ENCODE data around the gene HIP1. TPM values are rescaled to one million over a fixed set of nuclear protein-coding genes. Genes with fewer than 3 reads are reported as not detected.
A peak's percentile ranks its signal among the peaks of the same experiment; 100 is the strongest.

HIP1 gene
- total RNA-seq, 1 donor from 2014 or later, result 14.0 TPM

DNA sequence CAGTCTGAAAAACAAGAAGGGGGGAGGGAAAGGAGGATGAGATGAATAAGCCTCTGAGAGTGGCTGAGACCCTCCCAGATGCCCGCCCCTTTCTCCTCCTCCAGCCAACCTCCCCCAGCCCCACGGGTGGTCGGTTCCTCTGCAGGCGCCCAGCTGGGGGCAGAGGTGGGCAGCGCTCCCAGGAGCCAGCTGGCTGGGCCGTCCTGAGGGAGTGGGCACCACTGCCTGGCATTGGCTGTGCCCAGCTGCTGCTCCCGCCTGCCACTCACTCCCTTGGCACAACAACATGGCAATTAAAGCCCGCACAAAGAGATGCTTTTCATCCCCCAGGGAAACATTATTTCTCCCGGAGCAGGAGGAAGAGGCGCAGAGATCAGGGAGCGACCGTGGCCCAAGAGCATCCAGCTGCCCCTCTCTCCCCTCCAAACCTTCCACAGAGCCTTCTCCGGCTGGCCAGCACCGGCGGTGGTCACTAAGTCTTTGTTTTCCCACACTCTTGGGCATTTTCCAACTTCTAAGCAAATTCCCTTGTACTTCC lies 139.4 kb downstream of the HIP1 start:
- Histone ChIP-seq H4K20me1 (ENCODE audit: insufficient read depth, low read length) (no peaks in the 10 kb centered on the region), H3K9ac (ENCODE audit: low read length) (no peak overlapping the region), H3K27me3 (ENCODE audit: insufficient read depth, low read length) (no peaks in the 10 kb centered on the region), H3K4me3 (ENCODE audit: insufficient read depth, low read depth, low read length) (no peak overlapping the region), H3K27ac (ENCODE audit: low read depth, low read length) (no peak overlapping the region), H3K4me2 (ENCODE audit: low read length) (peak overlapping the region; percentile 48), H2AFZ (ENCODE audit: low read depth, low read length) (peak overlapping the region; percentile 38), H3K4me1 (ENCODE audit: insufficient read depth, low read length) (peaks cover 23% of the 10 kb centered on the region), H3K9me3 (ENCODE audit: insufficient read depth, low read depth, low read length) (no peaks in the 10 kb centered on the region), H3K79me2 (ENCODE audit: insufficient read depth, low read length) (no peaks in the 10 kb centered on the region), H3K36me3 (ENCODE audit: insufficient read depth, low read length) (no peaks in the 10 kb centered on the region)
- no peak for FAIRE-seq
- peaks cover 7% of the 10 kb centered on the region for H3K36me3 Mint-ChIP-seq (ENCODE audit: low read depth, unreplicated experiment)
- H3K27ac Mint-ChIP-seq (ENCODE audit: unreplicated experiment), result peak overlapping the region; percentile 62
- H3K9me3 Mint-ChIP-seq (ENCODE audit: unreplicated experiment), result no peaks in the 10 kb centered on the region
- H3K27me3 Mint-ChIP-seq (ENCODE audit: low read depth, unreplicated experiment), result no peaks in the 10 kb centered on the region
- no peak overlapping the region for H3K4me3 Mint-ChIP-seq (ENCODE audit: unreplicated experiment)
- TF ChIP-seq, protein P1, sequence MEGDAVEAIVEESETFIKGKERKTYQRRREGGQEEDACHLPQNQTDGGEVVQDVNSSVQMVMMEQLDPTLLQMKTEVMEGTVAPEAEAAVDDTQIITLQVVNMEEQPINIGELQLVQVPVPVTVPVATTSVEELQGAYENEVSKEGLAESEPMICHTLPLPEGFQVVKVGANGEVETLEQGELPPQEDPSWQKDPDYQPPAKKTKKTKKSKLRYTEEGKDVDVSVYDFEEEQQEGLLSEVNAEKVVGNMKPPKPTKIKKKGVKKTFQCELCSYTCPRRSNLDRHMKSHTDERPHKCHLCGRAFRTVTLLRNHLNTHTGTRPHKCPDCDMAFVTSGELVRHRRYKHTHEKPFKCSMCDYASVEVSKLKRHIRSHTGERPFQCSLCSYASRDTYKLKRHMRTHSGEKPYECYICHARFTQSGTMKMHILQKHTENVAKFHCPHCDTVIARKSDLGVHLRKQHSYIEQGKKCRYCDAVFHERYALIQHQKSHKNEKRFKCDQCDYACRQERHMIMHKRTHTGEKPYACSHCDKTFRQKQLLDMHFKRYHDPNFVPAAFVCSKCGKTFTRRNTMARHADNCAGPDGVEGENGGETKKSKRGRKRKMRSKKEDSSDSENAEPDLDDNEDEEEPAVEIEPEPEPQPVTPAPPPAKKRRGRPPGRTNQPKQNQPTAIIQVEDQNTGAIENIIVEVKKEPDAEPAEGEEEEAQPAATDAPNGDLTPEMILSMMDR (IDR thresholded peaks at IDR 0.05; ENCODE audit: insufficient read depth, low read depth, low read length), result no peak
- TF ChIP-seq EZH2 (IDR thresholded peaks at IDR 0.05; ENCODE audit: insufficient read depth, low read length), result no peak
- DNase-seq (ENCODE audit: low read depth), result no peak
- peaks cover 4% of the 10 kb centered on the region for H3K4me1 Mint-ChIP-seq (ENCODE audit: low read depth, unreplicated experiment)

DNA sequence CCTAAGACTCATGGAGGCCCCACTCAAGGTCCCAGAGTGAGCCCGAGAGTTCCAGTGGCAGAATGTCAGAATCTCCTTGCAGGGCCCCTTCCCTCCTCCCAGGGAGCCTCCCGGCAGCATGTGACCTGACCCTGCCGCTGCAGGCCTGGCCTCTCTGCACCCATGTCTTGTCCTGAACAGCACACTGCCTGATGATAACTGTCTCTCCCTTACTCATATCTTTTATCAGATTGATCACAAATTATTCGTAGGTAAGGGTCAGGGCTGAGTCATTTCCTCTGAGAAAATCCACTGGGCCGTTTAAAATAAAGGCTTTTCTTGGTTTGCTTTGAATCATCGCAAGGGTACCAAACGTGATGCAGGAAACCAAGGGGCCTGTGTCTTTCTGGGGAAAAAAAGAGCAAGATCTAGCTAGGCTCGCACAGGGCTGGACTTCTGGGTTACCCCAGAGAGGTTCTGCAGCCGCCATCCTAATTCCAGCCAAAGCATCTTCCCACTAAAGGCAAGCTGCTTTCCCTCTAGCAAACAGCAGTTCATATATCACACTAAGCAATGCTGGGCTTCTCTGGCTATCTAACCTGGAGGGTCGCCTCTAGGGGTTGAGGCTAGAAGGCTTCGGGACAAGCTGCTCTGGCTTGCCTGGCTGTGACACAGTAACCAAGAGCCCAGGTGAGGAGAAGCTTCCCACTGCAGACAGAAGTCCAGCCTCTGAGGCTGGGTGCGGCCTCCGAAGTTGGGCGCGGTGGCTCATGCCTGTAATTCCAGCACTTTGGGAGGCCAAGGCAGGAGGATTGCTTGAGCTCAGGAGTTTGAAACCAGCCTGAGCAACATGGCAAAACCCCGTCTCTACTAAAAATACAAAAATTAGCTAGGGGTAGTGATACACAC lies 141.8 kb downstream of the HIP1 start:
- no peaks in the 10 kb centered on the region for H3K27me3 Mint-ChIP-seq (ENCODE audit: low read depth, unreplicated experiment)
- no peak for TF ChIP-seq EZH2 (IDR thresholded peaks at IDR 0.05; ENCODE audit: insufficient read depth, low read length)
- TF ChIP-seq, protein P1 (IDR thresholded peaks at IDR 0.05; ENCODE audit: insufficient read depth, low read depth, low read length), result no peak
- DNase-seq (ENCODE audit: low read depth), result peak; percentile 45
- Histone ChIP-seq H3K27me3 (ENCODE audit: insufficient read depth, low read length) (no peaks in the 10 kb centered on the region), H3K27ac (ENCODE audit: low read depth, low read length) (peak overlapping the region; percentile 27), H3K79me2 (ENCODE audit: insufficient read depth, low read length) (no peaks in the 10 kb centered on the region), H3K9me3 (ENCODE audit: insufficient read depth, low read depth, low read length) (no peaks in the 10 kb centered on the region), H3K4me3 (ENCODE audit: insufficient read depth, low read depth, low read length) (no peak overlapping the region), H4K20me1 (ENCODE audit: insufficient read depth, low read length) (no peaks in the 10 kb centered on the region), H3K4me2 (ENCODE audit: low read length) (peak overlapping the region; percentile 54), H2AFZ (ENCODE audit: low read depth, low read length) (peak overlapping the region; percentile 15), H3K4me1 (ENCODE audit: insufficient read depth, low read length) (peaks cover 23% of the 10 kb centered on the region), H3K36me3 (ENCODE audit: insufficient read depth, low read length) (no peaks in the 10 kb centered on the region), H3K9ac (ENCODE audit: low read length) (peak overlapping the region; percentile 18)
- H3K4me1 Mint-ChIP-seq (ENCODE audit: low read depth, unreplicated experiment), result peaks cover 4% of the 10 kb centered on the region
- no peak overlapping the region for H3K27ac Mint-ChIP-seq (ENCODE audit: unreplicated experiment)
- H3K36me3 Mint-ChIP-seq (ENCODE audit: low read depth, unreplicated experiment), result peaks cover 2% of the 10 kb centered on the region
- FAIRE-seq, result no peak
- no peaks in the 10 kb centered on the region for H3K9me3 Mint-ChIP-seq (ENCODE audit: unreplicated experiment)
- no peak overlapping the region for H3K4me3 Mint-ChIP-seq (ENCODE audit: unreplicated experiment)

Data from astrocyte (in vitro differentiated cells and primary cell).